ENCODE measurements around the gene TRIM10. TPM values are rescaled to one million over a fixed set of nuclear protein-coding genes. Genes with fewer than 3 reads are reported as not detected.

Gene TRIM10
- total RNA-seq, 1 donor: not detected

DNA sequence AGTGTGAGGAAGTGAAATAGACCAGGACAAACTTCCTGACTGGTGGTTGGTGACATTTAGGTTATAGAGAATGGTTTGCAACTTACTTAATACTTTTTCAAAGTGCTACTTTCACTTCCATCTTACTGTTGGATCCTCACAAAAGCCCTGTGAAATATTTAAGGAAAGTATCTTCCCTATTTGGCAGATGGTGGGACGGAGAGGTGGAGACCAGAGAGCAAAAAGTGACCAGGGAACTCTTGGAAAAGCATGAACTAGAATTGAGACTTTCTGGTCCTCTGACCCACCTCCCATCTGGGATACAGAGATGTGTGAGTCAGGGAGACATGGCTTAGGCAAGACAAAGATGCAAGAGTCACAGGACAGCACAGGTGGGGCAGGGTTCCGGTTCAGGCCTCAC, 3.0 kb downstream of the TRIM10 start:
- TF ChIP-seq, protein P1, sequence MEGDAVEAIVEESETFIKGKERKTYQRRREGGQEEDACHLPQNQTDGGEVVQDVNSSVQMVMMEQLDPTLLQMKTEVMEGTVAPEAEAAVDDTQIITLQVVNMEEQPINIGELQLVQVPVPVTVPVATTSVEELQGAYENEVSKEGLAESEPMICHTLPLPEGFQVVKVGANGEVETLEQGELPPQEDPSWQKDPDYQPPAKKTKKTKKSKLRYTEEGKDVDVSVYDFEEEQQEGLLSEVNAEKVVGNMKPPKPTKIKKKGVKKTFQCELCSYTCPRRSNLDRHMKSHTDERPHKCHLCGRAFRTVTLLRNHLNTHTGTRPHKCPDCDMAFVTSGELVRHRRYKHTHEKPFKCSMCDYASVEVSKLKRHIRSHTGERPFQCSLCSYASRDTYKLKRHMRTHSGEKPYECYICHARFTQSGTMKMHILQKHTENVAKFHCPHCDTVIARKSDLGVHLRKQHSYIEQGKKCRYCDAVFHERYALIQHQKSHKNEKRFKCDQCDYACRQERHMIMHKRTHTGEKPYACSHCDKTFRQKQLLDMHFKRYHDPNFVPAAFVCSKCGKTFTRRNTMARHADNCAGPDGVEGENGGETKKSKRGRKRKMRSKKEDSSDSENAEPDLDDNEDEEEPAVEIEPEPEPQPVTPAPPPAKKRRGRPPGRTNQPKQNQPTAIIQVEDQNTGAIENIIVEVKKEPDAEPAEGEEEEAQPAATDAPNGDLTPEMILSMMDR (IDR thresholded peaks at IDR 0.05; ENCODE audit: insufficient read depth, low read length): no peak
- DNase-seq (ENCODE audit: low read depth): no peak
- no peak overlapping the region for H3K4me3 ChIP-seq (ENCODE audit: low read depth, low read length)

DNA sequence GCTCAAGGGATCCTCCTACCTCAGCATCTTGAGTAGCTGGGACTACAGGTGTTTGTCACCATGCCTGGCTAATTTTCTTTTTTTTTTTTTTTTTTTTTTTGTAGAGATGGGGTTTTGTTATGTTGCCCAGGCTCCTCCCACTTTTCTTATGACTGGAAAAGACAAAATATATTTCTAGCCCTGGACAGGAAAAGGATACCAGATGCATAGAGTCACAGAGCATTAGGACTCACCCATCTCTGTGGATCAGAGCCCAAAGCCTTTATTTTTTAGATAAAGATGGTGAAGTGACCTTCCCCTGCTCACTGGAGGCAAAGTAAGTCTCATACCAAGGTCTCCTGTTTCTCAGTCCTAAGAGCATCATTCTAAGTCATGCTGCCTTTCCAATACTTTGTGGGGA, 3.4 kb downstream of the TRIM10 start:
- H3K4me3 ChIP-seq (ENCODE audit: low read depth, low read length): no peak overlapping the region
- DNase-seq (ENCODE audit: low read depth): peak; percentile 28
- TF ChIP-seq, protein P1 (IDR thresholded peaks at IDR 0.05; ENCODE audit: insufficient read depth, low read length): no peak

DNA sequence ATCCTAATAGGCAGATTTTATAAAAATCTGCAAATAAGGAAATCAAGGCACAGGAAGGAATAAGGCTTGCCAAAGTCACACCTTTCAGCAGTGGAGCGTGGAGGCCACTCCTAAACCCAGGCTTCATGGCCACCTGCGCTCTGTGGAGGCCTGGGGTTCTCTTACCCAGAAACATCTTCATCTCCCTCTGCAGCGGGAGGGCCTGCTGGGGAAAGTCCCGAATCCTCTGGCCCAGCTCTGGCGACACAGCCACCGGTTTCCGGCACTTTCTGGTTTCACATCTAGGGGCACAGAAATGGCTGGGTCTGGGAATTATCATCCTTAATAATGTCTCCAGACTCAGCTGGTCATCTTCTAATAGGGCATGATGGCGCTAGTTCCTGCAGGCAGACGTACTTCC, 4.2 kb downstream of the TRIM10 start:
- TF ChIP-seq, protein P1 (IDR thresholded peaks at IDR 0.05; ENCODE audit: insufficient read depth, low read length): no peak
- H3K4me3 ChIP-seq (ENCODE audit: low read depth, low read length): no peak overlapping the region
- DNase-seq (ENCODE audit: low read depth): no peak

DNA sequence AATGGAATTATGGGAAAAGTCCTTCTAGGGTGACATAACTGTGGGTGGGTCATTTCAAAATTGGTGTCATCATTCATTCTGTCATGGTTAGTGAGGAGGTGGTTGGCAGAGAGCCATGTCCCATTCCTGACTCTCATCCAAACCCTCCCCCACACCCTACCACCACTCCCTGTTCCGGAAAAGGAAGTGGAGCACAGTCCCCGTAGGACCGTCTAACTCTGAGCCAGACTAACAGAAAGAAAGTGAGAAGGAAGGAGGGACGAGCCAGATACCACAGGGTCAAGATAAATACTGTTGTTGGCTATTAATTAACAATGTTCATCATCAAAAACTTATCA, 4.8 kb downstream of the TRIM10 start:
- TF ChIP-seq, protein P1 (IDR thresholded peaks at IDR 0.05; ENCODE audit: insufficient read depth, low read length): no peak
- DNase-seq (ENCODE audit: low read depth): peak; percentile 73
- no peak overlapping the region for H3K4me3 ChIP-seq (ENCODE audit: low read depth, low read length)

DNA sequence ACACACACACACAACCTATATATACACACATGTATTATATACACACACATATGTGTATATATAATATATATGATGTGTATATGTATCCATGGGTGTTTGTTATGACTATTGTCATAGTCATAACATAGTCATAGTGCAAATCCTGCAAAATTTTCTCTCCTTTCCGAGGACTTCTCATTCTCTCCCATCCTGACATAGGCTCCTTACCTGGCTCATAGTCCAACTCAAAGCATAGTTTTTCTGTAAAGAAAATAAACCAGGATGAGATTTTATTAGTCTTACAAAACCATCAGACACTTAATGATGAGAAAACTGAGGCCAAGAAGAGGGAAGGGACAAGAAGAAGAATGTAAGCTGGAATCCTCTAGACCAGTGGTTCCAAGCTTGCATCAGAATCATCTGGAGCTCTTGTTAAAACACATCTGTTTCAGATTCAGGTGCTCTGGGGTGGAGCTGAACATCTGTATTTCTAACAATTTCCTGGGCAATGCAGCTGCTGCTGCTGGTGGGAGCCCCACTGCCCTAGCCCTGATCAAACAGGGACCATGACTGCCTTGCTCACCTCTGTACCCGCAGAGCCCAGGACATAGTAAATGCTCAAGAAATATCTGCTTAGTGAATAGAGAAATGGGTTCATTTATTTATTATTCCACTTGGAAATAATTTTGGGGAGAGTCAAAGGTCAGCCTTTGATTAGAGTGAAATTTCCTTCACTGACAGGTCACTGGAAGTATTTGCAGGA, 5.3 kb downstream of the TRIM10 start:
- no peak overlapping the region for H3K4me3 ChIP-seq (ENCODE audit: low read depth, low read length)
- peak; percentile 45 for DNase-seq (ENCODE audit: low read depth)
- TF ChIP-seq, protein P1 (IDR thresholded peaks at IDR 0.05; ENCODE audit: insufficient read depth, low read length): no peak

DNA sequence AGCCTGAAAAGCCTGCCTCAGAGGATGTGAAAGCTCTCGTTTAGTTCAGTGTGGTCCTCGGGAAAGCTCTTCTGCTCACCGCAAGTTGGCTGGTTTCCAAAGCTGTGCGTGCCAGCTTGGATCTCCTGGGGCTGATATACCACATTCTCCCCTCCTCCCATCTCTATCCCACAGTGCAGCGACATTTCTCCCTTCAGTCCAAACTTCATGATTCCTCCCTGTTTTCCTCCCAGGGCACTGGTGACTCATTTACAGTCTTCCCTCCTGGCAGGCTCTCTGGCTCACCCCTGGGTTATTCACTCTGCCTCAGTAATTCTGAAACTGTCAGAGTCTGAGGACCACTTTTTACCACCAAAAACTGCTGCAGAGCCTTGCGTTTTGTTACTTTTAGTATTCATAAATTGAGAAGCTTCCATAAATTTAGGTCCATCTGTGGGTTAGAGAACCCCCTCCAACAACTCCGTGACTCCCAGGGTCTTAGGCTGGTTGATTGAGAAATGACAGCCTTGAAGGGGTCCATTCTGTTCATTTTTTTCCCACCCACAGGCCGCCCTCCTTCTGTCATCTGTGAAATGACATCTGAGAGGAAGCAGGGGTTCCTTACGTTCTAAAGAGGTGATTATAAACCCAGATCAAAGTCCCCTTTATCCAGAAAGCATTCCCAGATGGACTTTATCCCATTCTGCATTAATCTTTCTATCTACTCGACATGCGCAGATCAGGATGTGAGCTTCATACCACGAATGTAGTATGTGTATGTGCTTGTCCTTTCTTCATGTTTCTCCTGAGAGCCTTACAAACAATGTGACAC, 6.1 kb downstream of the TRIM10 start:
- peak; percentile 88 for DNase-seq (ENCODE audit: low read depth)
- no peak overlapping the region for H3K4me3 ChIP-seq (ENCODE audit: low read depth, low read length)
- TF ChIP-seq, protein P1 (IDR thresholded peaks at IDR 0.05; ENCODE audit: insufficient read depth, low read length): no peak

Measured in fibroblast of the aortic adventitia (primary cell).